CD14-positive monocyte (primary cell): ENCODE results near the gene STARD4. TPM values are rescaled to one million over a fixed set of nuclear protein-coding genes. Genes with fewer than 3 reads are reported as not detected.

ENCODE experiments used
- DNase-seq, 3 donors: peaks; one replicate each; pipeline ENCODE4 v3.0.0-alpha.2; 2011 to 2022
- H2AFZ ChIP-seq: 2 replicates; pipeline ENCODE4 v1.6.0; 2012; ENCODE audit warnings: mild to moderate bottlenecking, low read depth, low read length, inconsistent platforms; ENCODE audit not compliant: insufficient read depth, poor library complexity, severe bottlenecking
- H3K27ac ChIP-seq, 2 donors: 1 replicate in 1 of 2; 2 replicates in 1 of 2; pipeline ENCODE4 v1.5.1; 2012 to 2013; ENCODE audit warnings: low read length in 2 of 2, control low read depth in 1 of 2, inconsistent platforms in 1 of 2, low read depth in 1 of 2, mild to moderate bottlenecking in 1 of 2
- H3K27me3 ChIP-seq, 2 donors: one replicate each; pipeline versions ENCODE4 v1.6.0 to v1.6.1; 2011 to 2013; ENCODE audit warnings: low read length in 2 of 2; ENCODE audit not compliant: control insufficient read depth in 2 of 2, insufficient read depth in 2 of 2
- H3K36me3 ChIP-seq, 2 donors: replicated peaks in 1 of 2; 1 replicate in 1 of 2; 2 replicates in 1 of 2; pipeline versions ENCODE4 v1.5.1 to v1.6.1; 2012 to 2013; ENCODE audit warnings: low read length in 2 of 2, control low read depth in 1 of 2, inconsistent platforms in 1 of 2, mild to moderate bottlenecking in 1 of 2; ENCODE audit not compliant: insufficient read depth in 2 of 2, control insufficient read depth in 1 of 2
- H3K4me1 ChIP-seq, 2 donors: 1 replicate in 1 of 2; 2 replicates in 1 of 2; pipeline versions ENCODE4 v1.5.1 to v1.6.1; 2012 to 2013; ENCODE audit warnings: low read length in 2 of 2, control low read depth in 1 of 2, inconsistent platforms in 1 of 2, mild to moderate bottlenecking in 1 of 2, moderate library complexity in 1 of 2; ENCODE audit not compliant: insufficient read depth in 2 of 2, control insufficient read depth in 1 of 2
- H3K4me2 ChIP-seq: replicated peaks from 2 replicates; pipeline ENCODE3; 2012; ENCODE audit warnings: low read length, moderate library complexity, mild to moderate bottlenecking; ENCODE audit not compliant: poor library complexity, severe bottlenecking; ENCODE audit errors: extremely low read depth
- H3K4me3 ChIP-seq, 3 experiments: fragments of 200-600 bp in 1 of 3; sonication (generic) in 1 of 3; replicated peaks in 1 of 3; 1 replicate in 2 of 3; 2 replicates in 1 of 3; pipeline ENCODE4 v1.5.1; 2011 to 2013; ENCODE audit warnings: low read length in 3 of 3, mild to moderate bottlenecking in 3 of 3, control low read depth in 2 of 3, low read depth in 2 of 3, inconsistent platforms in 1 of 3, moderate library complexity in 1 of 3
- H3K79me2 ChIP-seq: 2 replicates; pipeline ENCODE4 v1.6.0; 2012; ENCODE audit warnings: mild to moderate bottlenecking, control low read depth, inconsistent platforms, low read length, moderate library complexity; ENCODE audit not compliant: insufficient read depth
- H3K9ac ChIP-seq: 2 replicates; pipeline ENCODE4 v1.6.0; 2017; ENCODE audit warnings: low read length, mild to moderate bottlenecking; ENCODE audit not compliant: insufficient read depth, poor library complexity, severe bottlenecking
- H3K9me3 ChIP-seq, 2 donors: replicated peaks in 1 of 2; 1 replicate in 1 of 2; 2 replicates in 1 of 2; pipeline versions ENCODE4 v1.5.1 to v1.6.1; 2012 to 2013; ENCODE audit warnings: low read length in 2 of 2, control low read depth in 1 of 2; ENCODE audit not compliant: control insufficient read depth in 1 of 2, insufficient read depth in 1 of 2
- H4K20me1 ChIP-seq: 2 replicates; pipeline ENCODE4 v1.6.0; 2012; ENCODE audit warnings: mild to moderate bottlenecking, low read length, control low read depth, moderate library complexity; ENCODE audit not compliant: insufficient read depth
- H3K27ac Mint-ChIP-seq, 7 donors: one replicate each; pipeline ENCODE4 v1.8.0; 2020; ENCODE audit warnings: mild to moderate bottlenecking in 7 of 7, mixed read lengths in 7 of 7, moderate library complexity in 6 of 7, inconsistent platforms in 2 of 7
- H3K27me3 Mint-ChIP-seq, 3 donors: one replicate each; pipeline ENCODE4 v1.8.0; 2021 to 2022; ENCODE audit warnings: low read depth in 3 of 3, mild to moderate bottlenecking in 3 of 3, mixed read lengths in 3 of 3, moderate library complexity in 3 of 3, inconsistent platforms in 1 of 3
- H3K36me3 Mint-ChIP-seq, 2 donors: one replicate each; pipeline ENCODE4 v1.8.0; 2020; ENCODE audit warnings: mixed read lengths in 2 of 2, inconsistent platforms in 1 of 2, mild to moderate bottlenecking in 1 of 2
- H3K4me1 Mint-ChIP-seq: one replicate; pipeline ENCODE4 v1.8.0; 2020; ENCODE audit warnings: mild to moderate bottlenecking, mixed read lengths
- H3K4me3 Mint-ChIP-seq, 2 donors: one replicate each; pipeline ENCODE4 v1.8.0; 2020; ENCODE audit warnings: mild to moderate bottlenecking in 2 of 2, mixed read lengths in 2 of 2, moderate library complexity in 1 of 2
- H3K9me3 Mint-ChIP-seq, 7 donors: one replicate each; pipeline ENCODE4 v1.8.0; 2020 to 2022; ENCODE audit warnings: mixed read lengths in 7 of 7, mild to moderate bottlenecking in 6 of 7, moderate library complexity in 6 of 7, inconsistent platforms in 2 of 7
- CTCF ChIP-seq: fragments of 200-600 bp; IDR thresholded peaks from one replicate; pipeline ENCODE4 v1.8.0; 2022; ENCODE audit warnings: antibody characterized with exemption, mild to moderate bottlenecking
- WGBS: methylation state at CpG from one replicate; pipeline ENCODE4 v1.1.5; 2013; ENCODE audit warnings: missing lambda C conversion rate; ENCODE audit not compliant: insufficient coverage; 5-methylcytosine and 5-hydroxymethylcytosine counted together
- intact Hi-C, 2 donors: fragments of 100-400 bp; cut with micrococcal nuclease; formaldehyde crosslinking; loops; one replicate each; pipeline versions ENCODE4 v1.15.0 to v1.15.1; 2023
- polyA plus RNA-seq, 3 donors: library from polyadenylated mRNA; depleted of rRNA in 1 of 3; unstranded in 2 of 3; stranded (reverse) in 1 of 3; fragments of 300-500 nt in 2 of 3; fragments of >200 nt in 1 of 3; fragmentation: Illumina TruSeq in 2 of 3; gene quantifications; 1 replicate in 2 of 3; 2 replicates in 1 of 3; pipeline ENCODE4 v1.2.3, GENCODE V29; 2012 to 2021

The STARD4 gene
- polyA plus RNA-seq, 3 donors, result 6.4 to 7.7 (median 6.7) TPM

- H3K79me2 ChIP-seq, result peaks cover 22% of the 10 kb centered on the region
- H3K4me1 ChIP-seq, result peaks cover 19 to 22% of the 10 kb centered on the region in 2 donors
- H3K9me3 ChIP-seq, result no peaks in the 10 kb centered on the region
- TF ChIP-seq CTCF, result no peak
- peaks cover 0 to 2% (median 1%) of the 10 kb centered on the region in 3 donors for H3K27me3 Mint-ChIP-seq
- peak overlapping the region; percentile 81 to 87 for H3K27ac ChIP-seq
- H3K36me3 Mint-ChIP-seq, result peaks cover 0 to 2% of the 10 kb centered on the region in 2 donors
- no peaks in the 10 kb centered on the region for H3K27me3 ChIP-seq
- peak overlapping the region; percentile 97 to 98 for H3K4me3 Mint-ChIP-seq
- no peaks in the 10 kb centered on the region for H4K20me1 ChIP-seq
- peak overlapping the region; percentile 71 to 91 (median 89) for H3K4me3 ChIP-seq
- peak overlapping the region; percentile 75 for H3K4me2 ChIP-seq
- DNase-seq, result peak in 1 of 3 donors; percentile 71
- intact Hi-C loops, result no loop called here
- WGBS, result 30% methylated on average over 3 of the region's 6 CpGs
- H3K4me1 Mint-ChIP-seq, result peaks cover 28% of the 10 kb centered on the region
- H3K27ac Mint-ChIP-seq, result peak overlapping the region; percentile 88 to 97 (median 92)
- H3K9ac ChIP-seq, result peak overlapping the region; percentile 85
- H2AFZ ChIP-seq, result peak overlapping the region; percentile 85
- no peaks in the 10 kb centered on the region for H3K36me3 ChIP-seq
- H3K9me3 Mint-ChIP-seq, result no peaks in the 10 kb centered on the region
These were observed 791 bp upstream of the STARD4 start for GRCh38 chr5:111513131-111513520.

- DNase-seq, result peak in 1 of 3 donors; percentile 22
- H3K9me3 Mint-ChIP-seq, result no peaks in the 10 kb centered on the region
- Histone ChIP-seq H3K36me3 (no peaks in the 10 kb centered on the region), H3K27me3 (no peaks in the 10 kb centered on the region), H3K79me2 (peaks cover 22% of the 10 kb centered on the region), H4K20me1 (no peaks in the 10 kb centered on the region), H3K9ac (peak overlapping the region; percentile 85), H3K4me1 (peaks cover 19 to 22% of the 10 kb centered on the region in 2 donors), H3K9me3 (no peaks in the 10 kb centered on the region), H3K27ac (peak overlapping the region; percentile 81 to 87), H3K4me3 (peak overlapping the region; percentile 71 to 91 (median 89)), H2AFZ (peak overlapping the region; percentile 85), H3K4me2 (peak overlapping the region; percentile 75)
- peaks cover 0 to 2% (median 1%) of the 10 kb centered on the region in 3 donors for H3K27me3 Mint-ChIP-seq
- intact Hi-C loops, result no loop called here
- peak overlapping the region; percentile 85 to 97 (median 92) for H3K27ac Mint-ChIP-seq
- 0% methylated on average over 26 of the region's 32 CpGs for WGBS
- H3K4me1 Mint-ChIP-seq, result peaks cover 28% of the 10 kb centered on the region
- peaks cover 0 to 2% of the 10 kb centered on the region in 2 donors for H3K36me3 Mint-ChIP-seq
- no peak for TF ChIP-seq CTCF
- peak overlapping the region; percentile 97 to 98 for H3K4me3 Mint-ChIP-seq
These were observed 432 bp downstream of the STARD4 start for GRCh38 chr5:111511831-111512374.
